Neuron (in vitro differentiated cells): ENCODE data around the gene CCDC91.

ENCODE experiments used
- H2AFZ ChIP-seq: one replicate; pipeline ENCODE4 v1.6.1; 2013; ENCODE audit warnings: low read depth, mild to moderate bottlenecking, inconsistent platforms, low read length, moderate library complexity
- H3K27me3 ChIP-seq: one replicate; pipeline ENCODE4 v1.6.1; 2013; ENCODE audit warnings: low read length; ENCODE audit not compliant: insufficient read depth
- H3K36me3 ChIP-seq: one replicate; pipeline ENCODE4 v1.6.1; 2013; ENCODE audit warnings: low read length; ENCODE audit not compliant: insufficient read depth
- H3K4me1 ChIP-seq: one replicate; pipeline ENCODE4 v1.6.1; 2013; ENCODE audit warnings: low read length; ENCODE audit not compliant: insufficient read depth
- H3K4me3 ChIP-seq: 2 replicates; pipeline ENCODE4 v1.5.1; 2013; ENCODE audit warnings: mild to moderate bottlenecking, low read length, moderate library complexity
- H3K9me3 ChIP-seq: one replicate; pipeline ENCODE4 v1.6.1; 2013; ENCODE audit warnings: low read length

The CCDC91 gene

GRCh38 chr12:28479683-28480082, 289.4 kb downstream of the CCDC91 start:
- Histone ChIP-seq H3K36me3 (no peaks in the 10 kb centered on the region), H2AFZ (no peak overlapping the region), H3K27me3 (no peaks in the 10 kb centered on the region), H3K4me3 (no peak overlapping the region), H3K9me3 (no peaks in the 10 kb centered on the region), H3K4me1 (peaks cover 9% of the 10 kb centered on the region)

GRCh38 chr12:28484156-28484555, 293.9 kb downstream of the CCDC91 start:
- peaks cover 4% of the 10 kb centered on the region for H3K4me1 ChIP-seq
- H3K9me3 ChIP-seq, result no peaks in the 10 kb centered on the region
- no peak overlapping the region for H3K4me3 ChIP-seq
- H3K36me3 ChIP-seq, result no peaks in the 10 kb centered on the region
- no peaks in the 10 kb centered on the region for H3K27me3 ChIP-seq
- H2AFZ ChIP-seq, result no peak overlapping the region

GRCh38 chr12:28486521-28486920, 296.3 kb downstream of the CCDC91 start:
- no peak overlapping the region for H3K4me3 ChIP-seq
- H3K9me3 ChIP-seq, result no peaks in the 10 kb centered on the region
- peaks cover 4% of the 10 kb centered on the region for H3K4me1 ChIP-seq
- H2AFZ ChIP-seq, result no peak overlapping the region
- no peaks in the 10 kb centered on the region for H3K36me3 ChIP-seq
- H3K27me3 ChIP-seq, result no peaks in the 10 kb centered on the region

GRCh38 chr12:28489246-28489645, 299.0 kb downstream of the CCDC91 start:
- Histone ChIP-seq H3K9me3 (no peaks in the 10 kb centered on the region), H3K4me1 (peaks cover 4% of the 10 kb centered on the region), H3K36me3 (no peaks in the 10 kb centered on the region), H3K27me3 (no peaks in the 10 kb centered on the region), H3K4me3 (no peak overlapping the region), H2AFZ (no peak overlapping the region)

GRCh38 chr12:28497889-28498411, 307.7 kb downstream of the CCDC91 start:
- Histone ChIP-seq H3K27me3 (no peaks in the 10 kb centered on the region), H3K4me3 (no peak overlapping the region), H3K36me3 (no peaks in the 10 kb centered on the region), H3K4me1 (no peaks in the 10 kb centered on the region), H2AFZ (no peak overlapping the region), H3K9me3 (no peaks in the 10 kb centered on the region)

- Histone ChIP-seq H3K27me3 (no peaks in the 10 kb centered on the region), H3K9me3 (no peaks in the 10 kb centered on the region), H3K36me3 (no peaks in the 10 kb centered on the region), H2AFZ (no peak overlapping the region), H3K4me1 (no peaks in the 10 kb centered on the region), H3K4me3 (no peak overlapping the region)
Observed at GRCh38 chr12:28498850-28499249, 308.6 kb downstream of the CCDC91 start.

- Histone ChIP-seq H3K27me3 (no peaks in the 10 kb centered on the region), H3K4me3 (no peak overlapping the region), H3K9me3 (no peaks in the 10 kb centered on the region), H2AFZ (no peak overlapping the region), H3K36me3 (no peaks in the 10 kb centered on the region), H3K4me1 (no peaks in the 10 kb centered on the region)
Observed at GRCh38 chr12:28500373-28501024, 310.2 kb downstream of the CCDC91 start.

- Histone ChIP-seq H3K36me3 (no peaks in the 10 kb centered on the region), H3K4me3 (no peak overlapping the region), H2AFZ (no peak overlapping the region), H3K4me1 (peaks cover 2% of the 10 kb centered on the region), H3K27me3 (no peaks in the 10 kb centered on the region), H3K9me3 (no peaks in the 10 kb centered on the region)
Observed at GRCh38 chr12:28506271-28506670, 316.0 kb downstream of the CCDC91 start.

- no peak overlapping the region for H2AFZ ChIP-seq
- peaks cover 2% of the 10 kb centered on the region for H3K4me1 ChIP-seq
- no peaks in the 10 kb centered on the region for H3K36me3 ChIP-seq
- H3K9me3 ChIP-seq, result no peaks in the 10 kb centered on the region
- H3K4me3 ChIP-seq, result no peak overlapping the region
- H3K27me3 ChIP-seq, result no peaks in the 10 kb centered on the region
Observed at GRCh38 chr12:28507033-28507432, 316.8 kb downstream of the CCDC91 start.

- H3K27me3 ChIP-seq, result no peaks in the 10 kb centered on the region
- no peak overlapping the region for H2AFZ ChIP-seq
- no peaks in the 10 kb centered on the region for H3K9me3 ChIP-seq
- H3K36me3 ChIP-seq, result no peaks in the 10 kb centered on the region
- no peak overlapping the region for H3K4me3 ChIP-seq
- peaks cover 2% of the 10 kb centered on the region for H3K4me1 ChIP-seq
Observed at GRCh38 chr12:28507867-28508266, 317.6 kb downstream of the CCDC91 start.

GRCh38 chr12:28512406-28512805, 322.1 kb downstream of the CCDC91 start:
- Histone ChIP-seq H3K4me3 (no peak overlapping the region), H3K9me3 (no peaks in the 10 kb centered on the region), H3K36me3 (no peaks in the 10 kb centered on the region)

GRCh38 chr12:28512876-28513275, 322.6 kb downstream of the CCDC91 start:
- Histone ChIP-seq H3K9me3 (no peaks in the 10 kb centered on the region), H2AFZ (no peak overlapping the region), H3K36me3 (no peaks in the 10 kb centered on the region), H3K4me1 (no peaks in the 10 kb centered on the region), H3K4me3 (no peak overlapping the region), H3K27me3 (no peaks in the 10 kb centered on the region)

More at GRCh38 chr12:28512406-28512805, 322.1 kb downstream of the CCDC91 start:
- no peak overlapping the region for H2AFZ ChIP-seq
- no peaks in the 10 kb centered on the region for H3K4me1 ChIP-seq
- no peaks in the 10 kb centered on the region for H3K27me3 ChIP-seq

GRCh38 chr12:28513983-28514382, 323.7 kb downstream of the CCDC91 start:
- no peaks in the 10 kb centered on the region for H3K36me3 ChIP-seq
- H3K4me3 ChIP-seq, result no peak overlapping the region
- no peak overlapping the region for H2AFZ ChIP-seq
- H3K4me1 ChIP-seq, result no peaks in the 10 kb centered on the region
- H3K9me3 ChIP-seq, result no peaks in the 10 kb centered on the region
- H3K27me3 ChIP-seq, result no peaks in the 10 kb centered on the region

GRCh38 chr12:28517101-28517500, 326.8 kb downstream of the CCDC91 start:
- H3K4me3 ChIP-seq, result no peak overlapping the region
- H3K4me1 ChIP-seq, result no peaks in the 10 kb centered on the region
- H3K9me3 ChIP-seq, result no peaks in the 10 kb centered on the region
- H3K27me3 ChIP-seq, result no peaks in the 10 kb centered on the region
- H2AFZ ChIP-seq, result no peak overlapping the region
- no peaks in the 10 kb centered on the region for H3K36me3 ChIP-seq
